NCI-H2227 (cell line): ENCODE data around the gene BRK1.
"Not testable (repeated sequence)": the region's sequence is repeated elsewhere in the genome, so short reads cannot be mapped to it uniquely, and the experiment has no call there.

Experiments used
- DNase-seq: peaks from one replicate; lab custom pipeline; 2025; ENCODE audit not compliant: unreplicated experiment; lab: John Stamatoyannopoulos, UW

The BRK1 gene

GRCh38 chr3:10142707-10143560 is 27.5 kb downstream of the BRK1 start:
- DNase-seq = no peak

DNA sequence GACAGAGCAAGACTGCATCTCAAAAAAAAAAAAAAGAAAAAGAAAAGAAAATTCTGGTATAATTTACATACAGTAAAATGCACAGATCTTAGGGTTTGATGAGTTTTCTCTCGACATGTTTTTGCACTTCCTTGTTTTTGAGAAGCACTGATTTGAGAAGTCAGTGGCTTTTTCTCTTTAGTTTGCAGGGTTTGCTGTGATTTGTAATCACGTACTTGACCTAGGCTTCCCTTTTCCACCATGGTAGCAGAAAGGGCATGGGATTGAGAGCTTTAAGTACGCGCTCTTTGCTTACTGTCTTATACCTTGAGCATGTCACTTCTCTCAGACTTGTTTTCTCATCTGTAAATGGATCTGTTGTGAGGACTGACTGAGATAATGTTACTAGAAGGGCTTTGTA is 30.2 kb downstream of the BRK1 start:
- DNase-seq = no peak

- no peak for DNase-seq
Measured at GRCh38 chr3:10149226-10149625, 33.8 kb downstream of the BRK1 start.

DNA sequence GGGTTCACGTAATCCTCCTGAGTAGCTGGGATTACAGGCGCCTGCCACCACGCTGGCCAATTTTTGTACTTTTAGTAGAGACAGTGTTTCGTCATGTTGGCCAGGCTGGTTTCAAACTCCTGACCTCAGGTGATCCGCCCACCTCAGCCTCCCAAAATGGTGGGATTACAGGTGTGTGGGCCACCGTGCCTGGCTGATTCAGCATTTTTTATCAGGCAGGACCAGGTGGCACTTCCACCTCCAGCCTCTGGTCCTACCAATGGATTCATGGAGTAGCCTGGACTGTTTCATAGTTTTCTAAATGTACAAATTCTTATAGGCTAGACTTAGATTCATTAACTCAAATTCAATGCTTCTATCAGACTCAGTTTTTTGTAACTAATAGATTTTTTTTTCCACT is 35.5 kb downstream of the BRK1 start:
- DNase-seq = no peak

GRCh38 chr3:10154335-10155122 is 39.1 kb downstream of the BRK1 start:
- no peak for DNase-seq

DNA sequence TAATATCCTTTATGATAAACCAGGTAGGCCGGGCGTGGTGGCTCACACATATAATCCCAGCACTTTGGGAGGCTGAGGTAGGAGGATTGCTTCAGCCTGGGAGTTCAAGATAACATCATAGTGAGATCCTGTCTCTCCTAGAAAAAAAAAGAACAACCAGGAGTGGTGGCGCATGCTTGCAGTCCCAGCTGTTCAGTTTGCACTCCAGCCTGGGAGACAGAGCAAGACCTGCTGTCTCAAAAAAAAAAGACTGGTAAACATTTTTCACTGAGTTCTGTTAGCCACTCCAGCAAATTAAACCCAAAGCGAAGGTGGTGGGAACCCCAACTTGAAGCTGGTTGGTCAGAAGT is 39.6 kb downstream of the BRK1 start:
- no peak for DNase-seq

DNA sequence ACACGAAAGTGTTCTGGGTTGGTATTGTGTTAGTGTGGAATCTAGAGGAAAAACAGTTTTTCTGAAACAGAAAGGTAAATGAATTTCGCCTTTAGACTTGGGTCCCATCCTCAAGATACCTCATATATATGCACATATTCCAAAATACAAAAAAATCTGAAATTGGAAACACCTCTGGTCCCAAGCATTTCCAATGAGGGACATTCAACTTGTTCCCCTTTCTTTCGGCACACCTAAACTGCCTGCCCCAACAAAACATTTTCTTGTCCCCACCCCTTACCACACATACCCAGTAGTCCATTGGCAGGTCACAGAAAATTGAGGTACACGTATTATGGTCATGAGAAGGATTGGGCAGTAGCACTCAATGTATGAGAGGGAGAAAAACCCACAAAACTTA is 40.2 kb downstream of the BRK1 start:
- DNase-seq = no peak

DNA sequence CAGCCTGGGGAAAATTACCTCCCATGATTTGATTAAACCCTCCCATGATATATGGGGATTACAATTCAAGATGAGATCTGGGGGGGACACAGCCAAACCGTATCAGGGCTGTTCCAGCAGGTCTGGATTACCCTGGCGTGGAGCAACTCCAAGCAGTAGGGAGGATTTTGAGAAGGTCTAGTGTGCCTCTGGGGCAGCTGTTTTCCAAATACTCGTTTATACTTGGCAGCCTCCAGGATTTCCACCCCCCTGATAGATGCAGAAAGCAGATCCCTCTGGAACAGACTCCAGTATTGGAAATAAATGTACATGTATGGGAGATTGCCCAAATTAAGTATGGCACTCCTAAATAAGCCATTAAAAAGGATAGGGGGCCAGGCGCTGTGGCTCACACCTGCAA is 41.6 kb downstream of the BRK1 start:
- DNase-seq = no peak

GRCh38 chr3:10158555-10158954 is 43.1 kb downstream of the BRK1 start:
- not testable (repeated sequence) for DNase-seq

DNA sequence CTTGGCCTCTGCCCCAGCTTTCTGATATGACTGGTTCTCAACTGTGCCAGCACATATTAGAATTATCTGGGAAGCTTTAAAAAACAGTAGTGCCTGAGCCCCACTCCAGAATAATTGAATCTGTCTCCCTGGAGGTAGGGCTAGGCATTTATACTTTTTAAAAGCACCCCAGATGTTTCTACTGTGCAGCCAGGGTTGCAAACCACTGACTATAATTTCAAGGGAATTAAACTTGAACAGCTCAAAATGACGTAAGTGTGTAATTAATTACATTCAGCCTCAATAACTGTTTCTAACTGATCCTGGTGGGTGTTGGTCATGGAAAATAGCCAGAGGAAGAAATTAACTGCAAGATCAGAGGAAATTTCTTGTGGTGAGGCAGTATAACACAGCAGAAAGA is 44.9 kb downstream of the BRK1 start:
- DNase-seq = no peak

DNA sequence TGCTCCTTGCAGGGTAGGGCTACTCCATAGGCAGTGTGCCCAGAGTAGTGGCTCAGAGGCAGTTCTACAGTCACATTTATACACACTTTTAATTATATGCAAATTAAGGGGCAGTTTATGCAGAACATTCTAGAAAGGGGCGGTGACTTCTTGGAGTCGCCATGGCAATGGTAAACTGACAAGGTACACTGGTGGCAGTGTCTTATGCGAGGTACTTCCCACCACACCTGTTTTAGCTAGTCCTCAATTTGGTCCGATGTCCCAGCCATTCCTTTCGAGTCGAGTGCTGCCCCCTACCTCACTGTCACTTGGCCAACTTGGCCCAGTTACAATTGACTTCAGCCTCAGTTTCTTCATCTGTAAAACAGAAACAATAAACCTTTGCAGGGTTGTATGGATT is 45.5 kb downstream of the BRK1 start:
- no peak for DNase-seq

DNA sequence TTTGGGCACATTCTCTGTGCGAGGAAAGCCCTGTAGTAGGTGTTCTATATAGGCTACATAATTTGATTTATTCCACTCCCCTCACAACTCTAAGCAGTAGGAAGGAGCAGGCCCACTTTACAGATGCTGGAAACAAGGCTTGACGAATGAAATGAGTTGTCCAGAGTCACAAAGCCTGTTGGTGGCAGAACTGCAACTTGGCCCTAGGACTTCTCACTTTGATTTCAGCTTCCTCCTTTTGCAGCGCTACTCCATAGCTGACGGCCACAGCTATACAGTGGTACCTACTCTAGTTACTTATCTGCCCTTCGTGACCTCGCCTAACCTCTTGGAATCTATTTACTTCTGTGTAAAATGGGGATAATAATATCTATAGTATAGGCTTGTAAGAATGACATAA is 46.7 kb downstream of the BRK1 start:
- no peak for DNase-seq

DNA sequence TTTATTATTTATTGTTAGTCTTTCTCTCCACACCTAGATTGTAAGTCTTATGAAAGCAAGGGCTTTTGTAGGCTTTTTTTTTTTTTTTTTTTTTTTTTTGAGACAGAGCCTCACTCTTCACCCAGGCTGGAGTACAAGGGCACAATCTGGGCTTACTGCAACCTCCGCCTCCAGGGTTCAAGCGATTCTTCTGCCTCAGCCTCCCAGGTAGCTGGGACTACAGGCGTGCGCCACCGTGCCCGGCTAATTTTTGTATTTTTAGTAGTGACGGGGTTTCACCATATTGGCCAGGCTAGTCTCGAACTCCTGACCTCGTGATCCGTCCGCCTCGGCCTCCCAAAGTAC is 48.7 kb downstream of the BRK1 start:
- not testable (repeated sequence) for DNase-seq

- DNase-seq = peak; percentile 54
Measured at GRCh38 chr3:10164546-10165393, 49.3 kb downstream of the BRK1 start, which contains the start of gene IRAK2. Gene IRAK2 (plus strand): TSS chr3:10164919. CDS start chr3:10164955, 36 bp downstream.

- no peak for DNase-seq
Measured at GRCh38 chr3:10166213-10166604, 50.7 kb downstream of the BRK1 start.

GRCh38 chr3:10169000-10169496 is 53.6 kb downstream of the BRK1 start:
- no peak for DNase-seq

DNA sequence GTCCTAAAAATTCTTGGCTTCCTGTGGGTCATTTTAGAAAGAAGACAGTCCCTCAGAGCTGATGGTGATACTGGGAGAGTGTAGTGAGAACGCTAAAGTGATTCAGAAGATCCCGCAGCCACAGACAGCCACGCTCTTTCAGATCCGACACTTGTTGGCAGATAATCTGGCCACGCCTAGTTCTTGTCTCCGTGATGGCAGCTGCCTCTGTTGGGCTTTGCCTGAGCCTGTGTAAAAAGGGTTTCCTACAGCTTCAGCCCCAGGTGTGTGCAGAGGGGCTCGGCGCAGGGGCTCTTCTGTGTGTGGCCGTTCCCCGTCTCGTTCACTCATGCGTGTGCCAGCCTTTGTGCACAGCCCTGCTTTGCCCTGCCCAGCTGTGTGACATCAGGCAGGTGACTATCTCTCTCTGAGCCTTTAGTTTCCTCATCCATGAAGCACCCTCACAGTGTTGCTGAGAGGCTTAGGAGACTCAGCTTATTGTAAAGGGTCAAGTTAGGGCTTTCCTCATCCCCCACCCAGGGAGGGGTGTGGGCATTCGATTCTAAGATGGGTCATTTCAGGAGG is 55.5 kb downstream of the BRK1 start:
- DNase-seq = no peak

DNA sequence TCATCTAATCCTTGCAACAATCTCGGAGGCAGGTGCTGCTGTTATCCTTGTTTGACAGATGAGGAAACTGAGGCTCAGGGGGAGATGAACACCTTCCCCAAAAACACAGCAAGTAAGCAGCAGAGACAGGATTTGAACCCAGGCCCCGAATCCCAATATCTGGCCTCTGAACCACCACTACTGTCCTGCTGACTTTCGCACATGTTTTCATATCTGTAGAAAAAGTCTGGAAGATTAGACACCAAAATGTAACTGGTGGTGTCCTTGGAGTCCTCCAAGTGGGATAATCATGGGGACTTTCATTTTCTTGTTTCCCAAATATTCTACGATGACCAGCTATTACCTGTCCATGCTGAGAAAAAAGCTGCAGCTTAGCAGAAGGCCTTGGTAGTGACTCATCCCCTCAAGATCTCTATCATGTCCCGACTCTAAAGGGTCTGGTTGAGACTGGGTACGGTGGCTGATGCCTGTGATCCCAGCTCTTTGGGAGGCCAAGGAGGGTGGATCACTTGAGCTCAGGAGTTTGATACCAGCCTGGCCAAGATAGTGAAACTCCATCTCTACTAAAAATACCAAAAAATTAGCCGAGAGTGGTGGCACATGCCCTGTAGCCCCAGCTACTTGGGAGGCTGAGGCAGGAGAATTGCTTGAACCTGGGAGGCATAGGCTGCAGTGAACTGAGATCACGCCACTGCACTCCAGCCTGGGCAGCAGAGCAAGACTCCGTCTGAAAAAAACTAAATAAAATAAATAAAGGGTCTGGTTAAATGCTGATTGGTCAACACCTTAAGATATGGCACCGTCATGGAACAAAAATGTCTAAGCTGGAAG is 57.8 kb downstream of the BRK1 start:
- DNase-seq = no peak

- peak; percentile 20 for DNase-seq
Measured at GRCh38 chr3:10173926-10174435, 58.5 kb downstream of the BRK1 start.

DNA sequence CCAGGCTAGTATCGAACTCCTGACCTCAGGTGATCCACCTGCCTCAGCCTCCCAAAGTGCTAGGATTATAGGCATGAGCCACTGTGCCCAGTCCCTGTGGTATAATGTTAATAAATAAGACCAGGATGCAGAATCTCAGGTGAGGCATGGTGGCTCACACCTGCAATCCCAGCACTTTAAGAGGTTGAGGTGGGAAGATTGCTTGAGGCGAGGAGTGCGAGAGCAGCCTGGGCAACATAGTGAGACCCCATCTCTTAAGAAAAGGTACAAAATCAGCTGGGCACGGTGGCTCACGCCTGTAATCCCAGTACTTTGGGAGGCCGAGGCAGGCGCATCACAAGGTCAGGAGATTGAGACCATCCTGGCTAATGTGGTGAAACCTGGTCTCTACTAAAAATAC is 59.9 kb downstream of the BRK1 start:
- not testable (repeated sequence) for DNase-seq
